SK-N-SH (cell line): ENCODE results near the gene VN1R5.

Source experiments
- CTCF ChIP-seq: fragments of 200-600 bp; sonication (generic); IDR thresholded peaks from 2 replicates; pipeline ENCODE4 v1.6.1; 2017; ENCODE audit warnings: antibody characterized with exemption, mild to moderate bottlenecking, moderate library complexity
- RXRA ChIP-seq: IDR thresholded peaks from 2 replicates; pipeline ENCODE4 v1.4.0; 2012; ENCODE audit warnings: low read depth, mild to moderate bottlenecking, borderline replicate concordance
- TF ChIP-seq, protein P1 (sequence below): fragments of 150-350 bp; IDR thresholded peaks from 2 replicates; pipeline ENCODE4 v1.6.1; 2017; ENCODE audit warnings: antibody characterized with exemption, low read length, low read depth, borderline replicate concordance

GRCh38 chr1:247246325-247247115, 9.4 kb upstream of the VN1R5 start:
- no peak for TF ChIP-seq CTCF
- TF ChIP-seq RXRA: no peak
- TF ChIP-seq, protein P1, sequence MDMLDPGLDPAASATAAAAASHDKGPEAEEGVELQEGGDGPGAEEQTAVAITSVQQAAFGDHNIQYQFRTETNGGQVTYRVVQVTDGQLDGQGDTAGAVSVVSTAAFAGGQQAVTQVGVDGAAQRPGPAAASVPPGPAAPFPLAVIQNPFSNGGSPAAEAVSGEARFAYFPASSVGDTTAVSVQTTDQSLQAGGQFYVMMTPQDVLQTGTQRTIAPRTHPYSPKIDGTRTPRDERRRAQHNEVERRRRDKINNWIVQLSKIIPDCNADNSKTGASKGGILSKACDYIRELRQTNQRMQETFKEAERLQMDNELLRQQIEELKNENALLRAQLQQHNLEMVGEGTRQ: no peak
